Endodermal cell (in vitro differentiated cells): ENCODE data around the gene SPATA1. TPM values are rescaled to one million over a fixed set of nuclear protein-coding genes. Genes with fewer than 3 reads are reported as not detected.

Experiments
- DNase-seq: peaks from one replicate; pipeline ENCODE4 v3.0.0-alpha.2; 2017
- H3K27ac ChIP-seq: 2 replicates; pipeline ENCODE4 v1.5.1; 2013; ENCODE audit warnings: mild to moderate bottlenecking, low read depth, low read length, moderate library complexity
- H3K27me3 ChIP-seq: 2 replicates; pipeline ENCODE4 v1.6.1; 2013; ENCODE audit warnings: mild to moderate bottlenecking, low read length, moderate library complexity; ENCODE audit not compliant: insufficient read depth, control insufficient read depth, poor library complexity, severe bottlenecking
- H3K36me3 ChIP-seq: 2 replicates; pipeline ENCODE4 v1.7.0; 2013; ENCODE audit warnings: mild to moderate bottlenecking, low read length, moderate library complexity; ENCODE audit not compliant: control insufficient read depth, insufficient read depth
- H3K4me1 ChIP-seq: one replicate; pipeline ENCODE4 v1.7.0; 2013; ENCODE audit warnings: low read length; ENCODE audit not compliant: control insufficient read depth, insufficient read depth
- H3K4me3 ChIP-seq: 2 replicates; pipeline ENCODE4 v1.5.1; 2013; ENCODE audit warnings: mild to moderate bottlenecking, low read length, moderate library complexity
- H3K9ac ChIP-seq: 2 replicates; pipeline ENCODE4 v1.6.1; 2013; ENCODE audit warnings: mild to moderate bottlenecking, low read length, moderate library complexity; ENCODE audit not compliant: poor library complexity, severe bottlenecking; ENCODE audit errors: extremely low read depth
- H3K9me3 ChIP-seq: 2 replicates; pipeline ENCODE4 v1.6.1; 2013; ENCODE audit warnings: mild to moderate bottlenecking, low read length, moderate library complexity; ENCODE audit not compliant: control insufficient read depth
- H3K27ac Mint-ChIP-seq: 2 replicates; pipeline ENCODE4 v1.8.0; 2020; ENCODE audit warnings: mixed read lengths
- H3K27me3 Mint-ChIP-seq: 2 replicates; pipeline ENCODE4 v1.8.0; 2021; ENCODE audit warnings: mild to moderate bottlenecking, mixed read lengths; ENCODE audit not compliant: insufficient read depth
- H3K36me3 Mint-ChIP-seq: 2 replicates; pipeline ENCODE4 v1.8.0; 2020; ENCODE audit warnings: low read depth, mixed read lengths
- H3K4me1 Mint-ChIP-seq: 2 replicates; pipeline ENCODE4 v1.8.0; 2020; ENCODE audit warnings: mixed read lengths
- H3K4me3 Mint-ChIP-seq: 2 replicates; pipeline ENCODE4 v1.8.0; 2020; ENCODE audit warnings: mild to moderate bottlenecking, moderate library complexity, mixed read lengths
- H3K9me3 Mint-ChIP-seq: 2 replicates; pipeline ENCODE4 v1.8.0; 2020; ENCODE audit warnings: mild to moderate bottlenecking, mixed read lengths
- WGBS, 2 experiments: methylation state at CpG; one replicate each; pipeline versions ENCODE4 v1.1.5 to v1.1.7; 2013; ENCODE audit warnings: missing lambda C conversion rate in 2 of 2, mixed read lengths in 1 of 2; ENCODE audit not compliant: insufficient coverage in 1 of 2, insufficient read length in 1 of 2; 5-methylcytosine and 5-hydroxymethylcytosine counted together
- total RNA-seq, 2 donors: library from RNA; stranded (reverse); fragmentation: NEBNext Ultra II Directional in 1 of 2; extraction: Animal tissue kit (Norgen Biotek cat#: 25700) in 1 of 2; gene quantifications; 2 replicates in 1 of 2; 3 replicates in 1 of 2; pipeline ENCODE4 v1.2.1, GENCODE V29; 2021
- TF ChIP-seq, protein P1 (sequence below): fragments of 200-600 bp; sonication (generic); conservative IDR thresholded peaks from 2 replicates; pipeline ENCODE4 v1.5.0; 2021; ENCODE audit warnings: antibody characterized with exemption, mild to moderate bottlenecking

SPATA1 gene
- total RNA-seq, 2 donors from 2014 or later: 0.55 to 1.6 TPM

DNA sequence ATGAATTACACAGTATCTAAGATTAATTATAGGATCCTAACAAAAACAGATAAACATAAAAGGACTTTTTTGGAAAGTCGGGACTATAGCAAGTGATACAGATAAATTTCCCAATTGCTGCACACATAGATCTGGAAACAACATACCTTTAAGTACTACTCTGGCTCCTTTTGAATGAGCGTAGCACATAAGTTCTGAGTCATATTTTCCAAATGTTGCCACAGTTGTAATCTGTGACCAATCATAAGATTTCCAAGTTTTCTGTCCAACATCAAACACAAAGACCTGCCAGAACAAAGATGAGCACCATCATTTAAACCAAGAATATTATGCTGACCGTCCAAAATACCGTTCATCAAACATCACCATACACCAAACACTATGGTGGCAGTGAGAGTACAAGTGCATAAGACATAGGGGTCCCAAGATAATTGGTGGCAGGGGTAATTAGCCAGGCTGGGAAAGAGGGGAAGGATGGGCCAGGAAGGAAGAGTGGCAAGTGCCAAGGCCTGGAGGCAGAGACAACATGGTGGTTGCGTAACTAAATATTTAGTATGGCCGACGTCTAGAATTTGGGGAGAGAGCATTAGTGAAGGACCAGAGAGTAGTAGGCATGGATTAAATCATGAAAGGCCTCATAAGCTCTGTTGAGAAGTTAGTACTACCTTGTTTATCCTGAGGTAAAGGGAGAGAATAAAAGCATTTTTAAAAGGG, 64.4 kb downstream of the SPATA1 start:
- Histone ChIP-seq H3K27ac (no peak overlapping the region), H3K4me3 (peak overlapping the region; percentile 6), H3K9ac (no peak overlapping the region), H3K9me3 (peaks cover 22% of the 10 kb centered on the region), H3K27me3 (no peaks in the 10 kb centered on the region), H3K4me1 (no peaks in the 10 kb centered on the region), H3K36me3 (peaks cover 32% of the 10 kb centered on the region)
- 95% methylated on average over 4 to 7 of the region's 7 CpGs for WGBS, 2 experiments
- Mint-ChIP-seq H3K9me3 (no peaks in the 10 kb centered on the region), H3K27ac (no peak overlapping the region), H3K4me3 (no peak overlapping the region), H3K4me1 (peaks cover 23% of the 10 kb centered on the region), H3K27me3 (peaks cover 2% of the 10 kb centered on the region), H3K36me3 (peaks cover 41% of the 10 kb centered on the region)
- TF ChIP-seq, protein P1, sequence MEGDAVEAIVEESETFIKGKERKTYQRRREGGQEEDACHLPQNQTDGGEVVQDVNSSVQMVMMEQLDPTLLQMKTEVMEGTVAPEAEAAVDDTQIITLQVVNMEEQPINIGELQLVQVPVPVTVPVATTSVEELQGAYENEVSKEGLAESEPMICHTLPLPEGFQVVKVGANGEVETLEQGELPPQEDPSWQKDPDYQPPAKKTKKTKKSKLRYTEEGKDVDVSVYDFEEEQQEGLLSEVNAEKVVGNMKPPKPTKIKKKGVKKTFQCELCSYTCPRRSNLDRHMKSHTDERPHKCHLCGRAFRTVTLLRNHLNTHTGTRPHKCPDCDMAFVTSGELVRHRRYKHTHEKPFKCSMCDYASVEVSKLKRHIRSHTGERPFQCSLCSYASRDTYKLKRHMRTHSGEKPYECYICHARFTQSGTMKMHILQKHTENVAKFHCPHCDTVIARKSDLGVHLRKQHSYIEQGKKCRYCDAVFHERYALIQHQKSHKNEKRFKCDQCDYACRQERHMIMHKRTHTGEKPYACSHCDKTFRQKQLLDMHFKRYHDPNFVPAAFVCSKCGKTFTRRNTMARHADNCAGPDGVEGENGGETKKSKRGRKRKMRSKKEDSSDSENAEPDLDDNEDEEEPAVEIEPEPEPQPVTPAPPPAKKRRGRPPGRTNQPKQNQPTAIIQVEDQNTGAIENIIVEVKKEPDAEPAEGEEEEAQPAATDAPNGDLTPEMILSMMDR: no peak
- no peak for DNase-seq

DNA sequence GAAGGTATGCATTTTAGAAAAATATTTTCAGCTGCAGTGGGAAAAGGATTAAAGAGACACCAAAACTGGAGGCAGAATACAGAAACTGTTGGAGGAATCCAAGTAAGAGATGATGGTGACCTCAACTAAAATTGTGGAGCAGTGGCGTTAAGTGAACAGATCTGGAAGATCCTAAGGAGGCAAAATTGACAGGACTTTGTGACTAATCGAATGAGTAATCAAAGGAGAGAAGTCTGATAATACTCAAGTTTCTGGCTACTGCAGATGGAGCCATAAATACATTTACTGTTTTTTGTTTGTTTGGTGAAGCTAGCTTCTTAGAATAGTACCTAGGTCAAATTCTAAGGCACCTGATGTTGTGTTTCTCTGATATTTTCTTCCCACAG, 65.0 kb downstream of the SPATA1 start:
- H3K9me3 ChIP-seq: peaks cover 22% of the 10 kb centered on the region
- Mint-ChIP-seq H3K27me3 (peaks cover 2% of the 10 kb centered on the region), H3K9me3 (no peaks in the 10 kb centered on the region), H3K4me1 (peaks cover 23% of the 10 kb centered on the region), H3K36me3 (peaks cover 39% of the 10 kb centered on the region), H3K4me3 (no peak overlapping the region), H3K27ac (no peak overlapping the region)
- peaks cover 32% of the 10 kb centered on the region for H3K36me3 ChIP-seq
- H3K27me3 ChIP-seq: no peaks in the 10 kb centered on the region
- 93 to 96% methylated on average over 2 of the region's 2 CpGs for WGBS, 2 experiments
- TF ChIP-seq, protein P1: no peak
- H3K4me1 ChIP-seq: no peaks in the 10 kb centered on the region
- no peak overlapping the region for H3K27ac ChIP-seq
- no peak for DNase-seq
- no peak overlapping the region for H3K4me3 ChIP-seq
- H3K9ac ChIP-seq: no peak overlapping the region

DNA sequence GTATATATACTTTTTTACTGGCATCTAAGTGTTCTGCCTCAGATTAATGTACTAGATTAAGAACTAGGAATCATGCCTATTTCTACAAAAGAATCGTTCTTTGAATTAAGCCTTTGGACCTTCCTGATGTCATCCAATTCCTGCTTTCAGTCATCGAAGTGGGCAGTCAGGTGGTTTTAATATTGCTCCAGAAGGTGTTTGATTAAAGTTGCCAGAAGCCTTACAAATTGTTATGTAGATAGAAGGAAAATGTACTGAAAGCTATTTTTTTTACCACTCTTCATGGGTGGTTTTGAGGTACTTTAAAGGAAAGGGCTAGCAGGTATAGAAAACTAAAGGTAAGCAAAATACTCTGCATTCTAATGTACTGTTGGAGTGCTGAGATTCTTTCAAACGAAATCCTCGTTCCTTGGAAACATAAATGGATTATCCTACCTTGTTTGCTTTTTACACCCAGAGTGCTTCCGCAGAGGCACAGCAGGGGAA, 67.3 kb downstream of the SPATA1 start:
- peak overlapping the region; percentile 86 for H3K27ac ChIP-seq
- H3K9ac ChIP-seq: peak overlapping the region; percentile 98
- Mint-ChIP-seq H3K27me3 (peaks cover 2% of the 10 kb centered on the region), H3K36me3 (peaks cover 26% of the 10 kb centered on the region), H3K9me3 (no peaks in the 10 kb centered on the region), H3K4me1 (peaks cover 23% of the 10 kb centered on the region), H3K4me3 (peak overlapping the region; percentile 89), H3K27ac (peak overlapping the region; percentile 99)
- peaks cover 20% of the 10 kb centered on the region for H3K9me3 ChIP-seq
- H3K27me3 ChIP-seq: no peaks in the 10 kb centered on the region
- no peaks in the 10 kb centered on the region for H3K4me1 ChIP-seq
- DNase-seq: no peak
- TF ChIP-seq, protein P1: no peak
- WGBS, 2 experiments: 12 to 13% methylated on average over 4 to 5 of the region's 5 CpGs
- peaks cover 30% of the 10 kb centered on the region for H3K36me3 ChIP-seq
- H3K4me3 ChIP-seq: peak overlapping the region; percentile 89
